ENCODE results near the gene TMEM203. TPM values are rescaled to one million over a fixed set of nuclear protein-coding genes. Genes with fewer than 3 reads are reported as not detected.

Gene TMEM203
- total RNA-seq, 1 donor from 2014 or later, result 26.6 TPM

GRCh38 chr9:137223078-137223970, 17.9 kb upstream of the TMEM203 start:
- Histone ChIP-seq H3K4me1 (peaks cover 39% of the 10 kb centered on the region), H3K9me3 (no peaks in the 10 kb centered on the region), H3K27me3 (ENCODE audit: low read depth) (no peaks in the 10 kb centered on the region), H3K4me3 (peak overlapping the region; percentile 78), H3K27ac (peak overlapping the region; percentile 91), H3K36me3 (no peaks in the 10 kb centered on the region)
- intact Hi-C loops (cut with DNase I), result no loop called here
- TF ChIP-seq, protein P1, sequence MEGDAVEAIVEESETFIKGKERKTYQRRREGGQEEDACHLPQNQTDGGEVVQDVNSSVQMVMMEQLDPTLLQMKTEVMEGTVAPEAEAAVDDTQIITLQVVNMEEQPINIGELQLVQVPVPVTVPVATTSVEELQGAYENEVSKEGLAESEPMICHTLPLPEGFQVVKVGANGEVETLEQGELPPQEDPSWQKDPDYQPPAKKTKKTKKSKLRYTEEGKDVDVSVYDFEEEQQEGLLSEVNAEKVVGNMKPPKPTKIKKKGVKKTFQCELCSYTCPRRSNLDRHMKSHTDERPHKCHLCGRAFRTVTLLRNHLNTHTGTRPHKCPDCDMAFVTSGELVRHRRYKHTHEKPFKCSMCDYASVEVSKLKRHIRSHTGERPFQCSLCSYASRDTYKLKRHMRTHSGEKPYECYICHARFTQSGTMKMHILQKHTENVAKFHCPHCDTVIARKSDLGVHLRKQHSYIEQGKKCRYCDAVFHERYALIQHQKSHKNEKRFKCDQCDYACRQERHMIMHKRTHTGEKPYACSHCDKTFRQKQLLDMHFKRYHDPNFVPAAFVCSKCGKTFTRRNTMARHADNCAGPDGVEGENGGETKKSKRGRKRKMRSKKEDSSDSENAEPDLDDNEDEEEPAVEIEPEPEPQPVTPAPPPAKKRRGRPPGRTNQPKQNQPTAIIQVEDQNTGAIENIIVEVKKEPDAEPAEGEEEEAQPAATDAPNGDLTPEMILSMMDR (IDR thresholded peaks at IDR 0.05), result no peak
- DNase-seq (peak; percentile 98), ATAC-seq (peak; percentile 90 to 92)

DNA sequence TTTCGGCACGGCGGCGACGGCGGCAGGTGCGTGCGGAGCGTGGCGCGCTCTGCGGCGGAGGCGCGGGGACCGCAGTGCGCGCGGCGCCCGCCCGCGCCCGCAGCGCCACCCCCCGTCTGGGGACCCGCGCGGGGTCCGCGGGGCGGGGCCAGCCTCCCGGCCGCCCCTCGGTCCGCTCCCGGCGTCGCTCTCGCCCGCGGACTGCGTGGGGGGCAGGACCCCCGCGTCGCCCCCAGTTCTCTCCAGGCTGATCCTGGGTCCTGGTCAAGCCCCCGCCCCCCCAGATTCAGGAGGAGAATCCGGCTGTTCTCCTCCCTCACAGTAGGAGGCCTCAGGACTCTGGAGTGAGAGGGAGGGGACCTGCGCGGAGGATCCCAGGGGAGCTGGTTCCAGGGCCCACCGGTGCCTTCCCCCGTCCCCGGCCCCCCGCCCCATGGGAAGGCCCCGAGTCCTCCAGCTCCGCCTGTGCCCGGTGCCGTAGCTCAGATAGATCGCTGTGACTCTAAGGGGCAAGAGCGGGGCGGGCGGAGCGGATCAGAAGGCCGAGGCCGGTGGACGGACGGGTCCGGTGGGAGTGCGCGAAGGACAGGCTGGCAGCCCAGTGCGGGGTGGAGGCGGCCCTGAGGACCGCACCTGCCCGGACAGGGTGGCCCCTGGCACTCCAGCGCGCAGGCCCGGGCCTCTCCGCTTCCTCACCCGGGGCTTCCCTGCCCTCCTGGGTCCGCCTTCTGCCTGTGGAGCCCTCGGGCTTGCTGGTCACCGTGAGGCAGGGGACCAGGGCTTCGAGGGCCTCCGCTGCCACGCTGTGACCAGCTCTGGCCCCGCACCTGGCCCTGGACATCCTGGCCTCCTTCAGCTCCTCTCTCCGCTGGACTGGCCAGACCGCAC, 17.0 kb upstream of the TMEM203 start, which contains the start of gene RNF208:
Gene RNF208, minus strand, starts transcription at position 51 of the 888 bp plus-strand sequence. CDS start 1,028 bp downstream, outside the sequence.
- ATAC-seq (peak; percentile 2 to 7), DNase-seq (no peak)
- Histone ChIP-seq H3K9me3 (no peaks in the 10 kb centered on the region), H3K27me3 (ENCODE audit: low read depth) (no peaks in the 10 kb centered on the region), H3K27ac (peak within 1 kb of the TSS; percentile 91), H3K4me1 (peaks cover 48% of the 10 kb centered on the region), H3K4me3 (peak within 1 kb of the TSS; percentile 78), H3K36me3 (no peaks in the 10 kb centered on the region)
- intact Hi-C loops (cut with DNase I), result no loop called here
- TF ChIP-seq, protein P1 (IDR thresholded peaks at IDR 0.05), result no peak

GRCh38 chr9:137221506-137222111, 16.2 kb upstream of the TMEM203 start:
- H3K36me3 ChIP-seq, result peaks cover under 1% of the 10 kb centered on the region
- no peak overlapping the region for H3K27ac ChIP-seq
- peak overlapping the region; percentile 50 for H3K4me3 ChIP-seq
- TF ChIP-seq, protein P1 (IDR thresholded peaks at IDR 0.05), result no peak
- no peaks in the 10 kb centered on the region for H3K27me3 ChIP-seq (ENCODE audit: low read depth)
- no peaks in the 10 kb centered on the region for H3K9me3 ChIP-seq
- intact Hi-C loops (cut with DNase I), result no loop called here
- H3K4me1 ChIP-seq, result peaks cover 46% of the 10 kb centered on the region
- DNase-seq (no peak), ATAC-seq (no peak)

GRCh38 chr9:137221095-137221505, 15.7 kb upstream of the TMEM203 start:
- no peak for ATAC-seq
- intact Hi-C loops (cut with DNase I), result no loop called here
- no peak overlapping the region for H3K27ac ChIP-seq

More at GRCh38 chr9:137221095-137221505, 15.7 kb upstream of the TMEM203 start:
- Histone ChIP-seq H3K4me3 (no peak overlapping the region), H3K9me3 (no peaks in the 10 kb centered on the region), H3K27me3 (ENCODE audit: low read depth) (no peaks in the 10 kb centered on the region), H3K4me1 (peaks cover 41% of the 10 kb centered on the region), H3K36me3 (peaks cover 6% of the 10 kb centered on the region)
- TF ChIP-seq, protein P1 (IDR thresholded peaks at IDR 0.05), result no peak
- no peak for DNase-seq

Data from lower lobe of right lung (tissue), 2 donors.